Activated CD4-positive, CD25-positive, alpha-beta regulatory T cell treated with anti-CD3 and anti-CD28 coated beads, Interleukin-2, amount 50 U/mL, for 16 hours (primary cell): Measurements from ENCODE around the gene DMD.

ENCODE experiments used
- DNase-seq: peaks from one replicate; pipeline ENCODE4 v3.0.0-alpha.2; 2020; ENCODE audit warnings: low read depth, low spot score

The DMD gene

GRCh38 chrX:31130457-31131220 lies 2080.7 kb downstream of the DMD start:
- no peak for DNase-seq

- no peak for DNase-seq
Measured at GRCh38 chrX:31128855-31129254, 2082.5 kb downstream of the DMD start.

- DNase-seq: no peak
Measured at GRCh38 chrX:31127716-31128115, 2083.6 kb downstream of the DMD start.

- no peak for DNase-seq
Measured at GRCh38 chrX:31126205-31126604, 2085.1 kb downstream of the DMD start.

DNA sequence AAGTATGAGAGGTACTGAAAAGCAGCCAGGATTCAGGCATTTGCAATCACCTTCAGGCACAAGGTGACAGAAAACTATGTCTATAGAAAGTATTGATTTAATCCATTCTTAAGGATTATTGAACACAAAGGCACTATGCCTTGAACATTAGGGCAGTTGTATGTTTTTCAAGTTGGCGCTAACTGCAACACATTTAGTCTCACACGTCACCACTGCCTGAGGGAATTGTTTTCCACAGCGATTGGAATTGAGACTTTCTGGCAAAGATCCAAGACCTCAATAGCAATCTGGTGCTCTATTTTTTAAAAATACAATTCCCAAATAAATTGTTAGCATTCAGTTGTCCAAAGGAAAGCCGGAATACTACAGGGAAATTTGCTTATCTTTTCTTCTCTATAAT lies 2086.8 kb downstream of the DMD start:
- DNase-seq: no peak

DNA sequence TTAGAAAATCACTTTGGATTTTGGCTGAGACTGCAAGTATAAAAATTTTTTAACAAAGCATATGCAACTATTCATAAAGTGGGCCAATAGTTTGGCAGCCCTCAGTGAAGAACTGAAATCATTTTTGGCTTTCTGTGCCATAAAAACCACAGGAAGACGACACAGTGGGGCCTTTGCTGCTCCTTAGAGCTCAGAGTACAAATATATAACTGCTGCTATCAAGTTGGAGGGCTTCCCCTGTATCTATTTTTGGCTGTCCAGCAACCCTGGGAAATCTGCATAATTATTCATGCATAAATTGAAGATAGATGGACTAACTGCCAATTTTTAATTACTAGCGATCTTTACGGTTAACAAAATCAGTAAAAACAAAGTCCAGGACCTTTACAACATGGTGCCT lies 2088.0 kb downstream of the DMD start:
- no peak for DNase-seq

DNA sequence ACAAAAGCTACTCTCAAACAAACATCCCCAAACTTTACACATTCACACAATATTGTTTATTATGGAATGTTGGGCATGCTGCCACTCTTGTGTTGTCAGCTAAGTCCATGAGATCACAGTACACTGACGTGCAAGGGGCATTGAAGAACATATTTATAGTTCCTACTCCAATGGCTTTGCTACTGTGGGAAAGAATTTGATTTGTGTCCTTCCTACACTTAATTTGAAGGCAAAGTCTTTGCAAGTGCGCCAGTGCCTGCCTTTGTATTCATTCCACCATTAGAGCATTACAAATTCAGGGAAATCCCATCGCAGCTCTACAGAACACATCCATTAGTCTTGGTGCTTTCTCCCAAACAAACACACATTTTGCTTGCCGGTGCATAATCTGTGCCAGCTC lies 2094.1 kb downstream of the DMD start:
- DNase-seq: no peak

GRCh38 chrX:31115398-31115797 lies 2096.0 kb downstream of the DMD start:
- no peak for DNase-seq

GRCh38 chrX:31114858-31115257 lies 2096.5 kb downstream of the DMD start:
- no peak for DNase-seq

DNA sequence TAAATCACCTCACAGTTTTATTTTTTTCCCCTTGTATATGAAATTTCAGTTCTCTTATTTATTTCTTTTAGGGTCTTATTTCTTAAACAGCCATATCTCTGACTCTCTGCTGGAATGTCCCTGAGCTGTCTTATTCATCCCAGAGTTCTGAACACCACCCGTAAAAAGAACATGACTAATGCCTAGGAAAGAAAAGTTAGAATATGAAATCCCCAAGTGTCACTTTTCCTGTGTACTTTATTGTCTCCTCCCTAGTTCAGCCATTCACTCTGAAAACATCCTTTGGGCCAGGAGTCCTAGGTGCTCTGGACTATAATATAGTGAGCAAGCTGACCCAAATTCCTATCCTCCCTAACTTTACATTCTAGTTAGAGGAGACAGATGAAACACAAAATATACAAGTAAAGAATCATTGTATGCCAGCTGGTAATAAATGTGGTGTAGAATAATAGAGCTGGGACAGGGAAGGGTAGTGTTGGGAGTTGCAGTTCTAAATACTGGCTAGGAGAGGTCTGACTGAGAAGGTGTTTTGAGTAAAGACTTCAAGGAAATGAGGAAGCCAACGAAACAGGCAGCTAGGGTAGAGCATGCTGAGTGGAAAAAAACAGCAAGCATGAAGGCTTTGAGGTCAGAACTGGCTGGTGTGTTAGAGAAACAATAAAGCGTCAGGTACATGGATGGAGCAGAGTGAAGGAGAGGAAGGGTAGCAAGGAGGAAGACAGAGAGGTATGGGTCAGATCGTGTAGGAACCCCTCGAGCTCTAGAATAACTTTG lies 2098.9 kb downstream of the DMD start:
- DNase-seq: no peak

- no peak for DNase-seq
Measured at GRCh38 chrX:31110657-31111056, 2100.7 kb downstream of the DMD start.

DNA sequence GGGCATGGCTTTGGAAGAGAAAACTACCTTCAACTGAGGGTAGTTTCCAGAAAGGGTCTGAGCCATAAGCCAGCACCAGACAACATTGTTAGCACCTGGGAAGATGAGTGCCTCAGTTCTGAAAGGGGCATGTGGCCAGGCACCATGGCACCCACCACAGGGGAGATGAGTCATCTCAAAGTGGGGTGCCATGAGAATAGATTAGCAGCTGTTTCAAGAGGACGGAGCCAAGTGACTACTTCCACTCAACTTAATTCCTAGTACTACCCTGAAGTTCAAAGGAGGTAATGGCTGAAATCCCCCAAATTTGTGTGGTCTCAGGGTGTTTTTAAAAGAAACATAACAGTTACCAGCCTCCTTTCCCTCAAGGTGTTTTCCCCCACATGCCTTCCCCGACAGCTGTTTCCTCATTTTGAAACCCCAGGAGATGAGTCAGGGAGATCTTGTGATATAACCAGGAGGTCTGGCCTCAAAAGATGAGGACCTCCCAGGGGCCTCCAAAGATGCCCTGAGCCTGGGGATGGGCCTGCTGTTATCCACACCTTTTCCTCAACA lies 2111.7 kb downstream of the DMD start:
- no peak for DNase-seq

DNA sequence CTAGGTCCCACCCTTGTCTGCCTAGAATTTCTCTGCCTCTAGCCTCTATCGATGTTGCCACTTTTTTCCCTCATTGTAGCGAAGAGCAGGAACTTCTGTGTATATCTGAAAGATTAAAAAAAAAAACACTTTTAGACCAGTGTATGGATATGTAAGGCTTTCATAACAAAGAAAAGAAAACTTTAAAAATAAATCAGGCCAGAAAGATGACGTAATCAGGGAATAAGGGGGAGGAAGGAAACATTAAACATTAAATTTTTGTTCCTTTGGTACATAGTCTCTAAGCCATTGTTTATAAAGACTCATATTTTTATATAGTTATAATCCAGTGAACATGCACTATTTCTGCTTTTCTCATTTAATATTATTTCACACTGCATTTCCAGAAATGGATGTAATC lies 2113.3 kb downstream of the DMD start:
- DNase-seq: no peak

- DNase-seq: no peak
Measured at GRCh38 chrX:31093639-31093975, 2117.7 kb downstream of the DMD start.

- DNase-seq: no peak
Measured at GRCh38 chrX:31092970-31093638, 2118.2 kb downstream of the DMD start.

DNA sequence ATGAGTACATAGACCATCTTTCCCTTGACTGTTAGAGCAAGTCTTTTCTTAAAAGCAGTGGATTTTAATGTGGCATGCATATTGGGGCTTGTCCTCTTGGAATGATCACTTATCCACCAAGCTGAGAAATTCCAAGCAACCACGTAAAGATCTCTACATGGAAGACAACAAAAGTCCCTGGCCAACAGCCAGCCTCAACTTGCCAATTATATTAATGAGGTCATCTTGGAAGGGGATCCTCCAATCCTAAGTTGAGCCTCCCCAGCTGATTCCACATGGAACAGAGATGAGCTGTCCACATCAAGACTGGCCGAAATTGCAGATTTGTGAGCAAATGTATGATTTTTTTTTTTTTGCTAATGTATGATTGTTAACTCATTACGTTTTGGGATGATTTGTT lies 2118.9 kb downstream of the DMD start:
- DNase-seq: no peak

DNA sequence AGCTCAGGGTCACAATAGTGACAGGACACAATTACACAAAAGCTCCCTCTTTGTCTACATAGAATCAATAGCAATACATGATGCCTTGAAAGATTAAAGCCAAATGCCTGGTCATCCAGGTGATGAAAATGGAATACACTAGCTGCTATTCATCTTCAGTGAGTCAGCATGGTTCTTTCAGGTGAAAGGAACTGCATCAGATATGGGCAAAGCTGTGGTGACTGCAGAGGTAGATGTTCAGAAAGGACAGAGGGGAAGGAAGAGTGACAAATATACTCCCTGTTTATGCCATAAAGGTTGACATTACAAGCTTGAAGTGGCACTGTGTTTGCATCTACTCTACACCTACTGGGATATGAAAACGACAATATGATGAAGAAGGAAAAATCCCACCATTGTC lies 2119.5 kb downstream of the DMD start:
- DNase-seq: no peak

DNA sequence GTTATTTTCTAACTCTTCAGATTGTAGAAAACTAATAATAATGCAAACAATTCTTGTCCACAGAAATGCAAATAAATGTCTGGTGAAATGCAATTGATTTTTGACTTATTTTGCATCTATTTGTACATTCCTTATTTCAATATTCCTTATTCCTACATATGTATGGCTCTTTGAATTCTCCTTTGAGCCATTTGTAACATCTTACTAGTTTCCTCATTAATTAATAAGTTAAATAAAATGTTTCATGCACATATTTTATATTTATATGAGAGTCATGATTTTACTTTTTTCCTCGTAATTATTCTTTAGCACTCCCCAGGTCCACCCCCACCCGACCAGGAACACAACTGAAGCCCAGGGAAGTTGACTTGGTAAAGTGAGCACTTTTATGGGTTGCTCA lies 2136.8 kb downstream of the DMD start:
- no peak for DNase-seq

DNA sequence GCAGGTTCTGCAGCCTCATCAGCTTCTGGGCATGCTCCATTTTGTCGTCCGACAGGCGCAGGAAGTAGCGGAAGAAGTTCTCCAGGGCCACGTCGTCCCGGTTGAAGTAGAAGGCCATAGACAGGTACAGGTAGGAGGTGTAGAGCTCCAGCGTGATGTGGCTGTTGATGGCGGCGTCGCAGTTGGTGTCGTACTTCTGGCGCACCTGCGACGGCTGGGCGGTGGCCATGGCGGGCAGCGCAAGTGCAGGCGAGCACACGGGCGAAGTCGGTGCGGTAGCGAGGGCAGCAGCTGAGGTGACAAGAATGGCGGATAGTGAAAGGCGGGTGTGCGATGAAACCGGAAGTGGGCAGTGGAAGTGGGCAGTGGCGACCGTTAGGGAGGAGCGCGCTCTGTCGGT lies 2139.6 kb downstream of the DMD start, which contains the start of gene FTHL17:
FTHL17 (minus strand) TSS at position 317 of the 400 bp plus-strand sequence; CDS start at position 229, 88 bp downstream.
- DNase-seq: no peak

DNA sequence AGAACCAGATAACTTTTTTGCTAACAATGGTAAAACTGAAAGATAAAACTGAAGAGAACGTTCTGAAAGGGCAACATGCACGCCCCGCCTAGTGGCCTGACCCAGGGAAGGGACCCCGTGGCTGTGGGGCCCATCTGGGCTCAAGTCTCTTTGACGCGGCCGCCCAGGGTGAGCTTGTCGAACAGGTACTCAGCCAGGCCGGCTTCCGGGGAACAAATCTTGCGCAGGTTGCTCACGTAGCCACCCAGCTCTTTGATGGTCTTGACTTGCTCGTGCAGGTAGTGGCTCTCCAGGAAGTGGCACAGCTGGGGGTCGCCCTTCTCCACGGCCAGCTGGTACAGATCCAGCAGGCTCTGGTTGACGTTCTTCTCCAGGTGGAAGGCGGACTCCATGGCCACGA lies 2140.1 kb downstream of the DMD start:
- DNase-seq: no peak

DNA sequence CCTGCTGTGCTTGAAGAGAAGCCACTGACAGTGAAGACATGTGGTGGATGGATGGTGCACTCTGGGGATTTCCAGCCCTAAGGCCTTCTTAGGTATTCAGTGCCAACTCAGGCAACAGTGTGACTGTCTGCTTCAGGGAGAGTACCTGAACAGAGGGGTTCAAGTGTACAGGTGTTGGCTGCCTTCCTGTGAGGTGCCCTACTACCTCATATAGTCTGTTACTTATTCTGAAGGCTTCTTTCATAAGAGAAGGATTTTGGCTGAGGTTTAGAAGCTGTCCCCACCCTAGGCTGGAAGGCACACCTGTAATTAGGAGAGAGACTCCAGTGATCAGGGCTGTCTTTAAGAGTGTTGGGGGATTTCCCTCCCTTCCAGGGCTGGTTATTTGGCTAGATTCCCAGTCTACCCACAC lies 2141.3 kb downstream of the DMD start:
- no peak for DNase-seq
